Left lung (tissue), 10 donors: ENCODE results near the gene SEC61B. TPM values are rescaled to one million over a fixed set of nuclear protein-coding genes. Genes with fewer than 3 reads are reported as not detected.

Experiments used
- ATAC-seq: fragments of 200-7000 bp; cut with Tn5 transposase; one replicate; pipeline ENCODE4 v1.9.1; 2020; ENCODE audit warnings: moderate library complexity
- DNase-seq, 4 donors: peaks; one replicate each; pipeline ENCODE4 v3.0.0-alpha.2; 2013 to 2020
- H3K27ac ChIP-seq, 2 donors: fragments of 200-600 bp; sonication (generic) in 1 of 2; one replicate each; pipeline versions ENCODE4 v1.5.0 to v1.8.0; 2020 to 2021
- H3K27me3 ChIP-seq, 2 donors: fragments of 200-600 bp; sonication (generic) in 1 of 2; one replicate each; pipeline versions ENCODE4 v1.5.0 to v1.8.0; 2020 to 2021
- H3K36me3 ChIP-seq, 2 donors: fragments of 200-600 bp; sonication (generic) in 1 of 2; one replicate each; pipeline versions ENCODE4 v1.5.0 to v1.8.0; 2020 to 2021
- H3K4me1 ChIP-seq, 2 donors: fragments of 200-600 bp; one replicate each; pipeline ENCODE4 v1.8.0; 2021
- H3K4me3 ChIP-seq, 2 donors: fragments of 200-600 bp; sonication (generic) in 1 of 2; one replicate each; pipeline versions ENCODE4 v1.5.0 to v1.8.0; 2020 to 2021; ENCODE audit warnings: mild to moderate bottlenecking in 1 of 2
- H3K9me3 ChIP-seq, 2 donors: fragments of 200-600 bp; sonication (generic) in 1 of 2; one replicate each; pipeline versions ENCODE4 v1.5.0 to v1.8.0; 2020 to 2021
- intact Hi-C, 2 donors: fragments of 100-400 bp; cut with DNase I; formaldehyde crosslinking; loops; one replicate each; pipeline versions ENCODE4 v1.11.2 to v1.14.2; 2022
- polyA plus RNA-seq, 6 donors: library from polyadenylated mRNA; unstranded; fragments of 120-200 nt; gene quantifications; one replicate each; pipeline ENCODE4 v1.2.1, GENCODE V29; 2013; ENCODE audit not compliant: insufficient read length in 6 of 6
- total RNA-seq, 2 donors: library from RNA; stranded (reverse); fragmentation: NEBNext Ultra II Directional; extraction: Animal tissue kit (Norgen Biotek cat#: 25700); gene quantifications; one replicate each; pipeline ENCODE4 v1.2.1, GENCODE V29; 2021
- TF ChIP-seq, protein P1 (sequence below), 2 donors: fragments of 200-600 bp; sonication (generic) in 1 of 2; IDR thresholded peaks; one replicate each; pipeline versions ENCODE4 v1.5.0 to v1.8.0; 2021; ENCODE audit warnings: antibody characterized with exemption in 2 of 2
- donor health status: DM: no; HTN: yes; CAD: no.
- donor health status: DM: no; HTN: no; CAD: no.

SEC61B gene
- total and polyA plus RNA-seq, 8 donors: 121 to 184 (median 139) TPM

DNA sequence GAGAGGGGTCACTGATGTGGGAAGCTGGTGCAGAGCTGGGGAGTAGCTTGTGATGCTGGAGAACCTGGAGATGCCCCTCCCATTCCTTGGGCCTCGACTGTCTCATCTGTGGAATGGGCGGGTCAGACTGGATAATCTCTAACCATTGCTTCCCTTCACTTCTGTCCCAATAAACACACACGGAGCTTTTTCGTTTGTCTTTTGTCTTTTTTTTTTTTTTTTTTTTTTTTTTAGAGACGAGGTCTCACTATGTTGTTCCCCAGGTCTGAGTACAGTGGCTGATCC, 36.8 kb upstream of the SEC61B start:
- Histone ChIP-seq H3K27me3 (no peaks in the 10 kb centered on the region), H3K4me1 (peaks cover 5 to 12% of the 10 kb centered on the region in 2 donors), H3K36me3 (no peaks in the 10 kb centered on the region), H3K9me3 (no peaks in the 10 kb centered on the region), H3K4me3 (no peak overlapping the region), H3K27ac (no peak overlapping the region)
- intact Hi-C loops: no loop called here
- DNase-seq (no peak), ATAC-seq (no peak)
- TF ChIP-seq, protein P1, sequence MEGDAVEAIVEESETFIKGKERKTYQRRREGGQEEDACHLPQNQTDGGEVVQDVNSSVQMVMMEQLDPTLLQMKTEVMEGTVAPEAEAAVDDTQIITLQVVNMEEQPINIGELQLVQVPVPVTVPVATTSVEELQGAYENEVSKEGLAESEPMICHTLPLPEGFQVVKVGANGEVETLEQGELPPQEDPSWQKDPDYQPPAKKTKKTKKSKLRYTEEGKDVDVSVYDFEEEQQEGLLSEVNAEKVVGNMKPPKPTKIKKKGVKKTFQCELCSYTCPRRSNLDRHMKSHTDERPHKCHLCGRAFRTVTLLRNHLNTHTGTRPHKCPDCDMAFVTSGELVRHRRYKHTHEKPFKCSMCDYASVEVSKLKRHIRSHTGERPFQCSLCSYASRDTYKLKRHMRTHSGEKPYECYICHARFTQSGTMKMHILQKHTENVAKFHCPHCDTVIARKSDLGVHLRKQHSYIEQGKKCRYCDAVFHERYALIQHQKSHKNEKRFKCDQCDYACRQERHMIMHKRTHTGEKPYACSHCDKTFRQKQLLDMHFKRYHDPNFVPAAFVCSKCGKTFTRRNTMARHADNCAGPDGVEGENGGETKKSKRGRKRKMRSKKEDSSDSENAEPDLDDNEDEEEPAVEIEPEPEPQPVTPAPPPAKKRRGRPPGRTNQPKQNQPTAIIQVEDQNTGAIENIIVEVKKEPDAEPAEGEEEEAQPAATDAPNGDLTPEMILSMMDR (IDR thresholded peaks at IDR 0.05): no peak

DNA sequence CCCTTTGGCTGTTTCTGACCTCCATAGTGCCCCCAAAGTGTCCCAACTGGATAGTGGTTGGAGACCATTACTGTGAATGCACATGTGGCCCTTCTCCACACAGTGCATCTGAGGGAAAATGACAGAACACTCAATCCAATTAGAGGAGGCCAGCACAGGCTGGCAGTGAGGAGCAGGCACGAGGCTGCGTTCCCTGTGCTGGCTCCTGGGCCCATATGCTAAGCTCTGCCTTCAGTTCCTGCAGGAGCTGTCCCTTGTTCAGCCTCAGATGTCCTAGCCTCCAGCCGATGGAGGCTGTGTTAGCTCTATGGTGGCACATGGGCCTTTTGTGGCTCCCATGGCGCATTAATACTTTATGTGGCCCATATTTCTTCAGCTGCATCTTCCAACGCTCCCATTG, 36.1 kb upstream of the SEC61B start:
- intact Hi-C loops: no loop called here
- H3K27ac ChIP-seq: no peak overlapping the region
- H3K36me3 ChIP-seq: no peaks in the 10 kb centered on the region
- no peak for DNase-seq
- peaks cover 5 to 12% of the 10 kb centered on the region in 2 donors for H3K4me1 ChIP-seq
- no peak for ATAC-seq
- no peaks in the 10 kb centered on the region for H3K9me3 ChIP-seq
- H3K4me3 ChIP-seq: no peak overlapping the region
- TF ChIP-seq, protein P1 (IDR thresholded peaks at IDR 0.05): no peak
- H3K27me3 ChIP-seq: no peaks in the 10 kb centered on the region

DNA sequence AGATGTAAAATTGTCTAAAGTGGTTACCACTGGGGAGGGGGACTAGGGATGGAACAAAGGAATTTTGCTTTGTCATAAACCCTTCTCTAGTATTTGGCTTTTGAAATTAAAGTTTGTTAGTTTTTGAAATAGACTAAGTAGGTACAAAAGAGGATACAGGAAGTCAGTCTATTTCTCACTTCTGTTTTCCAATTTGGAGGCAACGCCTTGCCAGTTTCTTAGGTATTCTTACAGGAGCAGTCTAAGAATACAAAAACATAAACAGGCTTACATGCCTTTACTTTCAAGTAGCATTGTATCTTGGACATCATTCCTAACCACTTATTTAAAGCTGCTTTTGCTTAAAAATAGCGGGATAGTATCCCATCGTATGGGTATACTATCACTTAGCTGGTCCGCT, 34.8 kb upstream of the SEC61B start:
- H3K4me3 ChIP-seq: no peak overlapping the region
- intact Hi-C loops: no loop called here
- no peak overlapping the region for H3K27ac ChIP-seq
- no peaks in the 10 kb centered on the region for H3K27me3 ChIP-seq
- TF ChIP-seq, protein P1 (IDR thresholded peaks at IDR 0.05): no peak
- no peak for DNase-seq
- ATAC-seq: no peak
- H3K36me3 ChIP-seq: no peaks in the 10 kb centered on the region
- H3K9me3 ChIP-seq: no peaks in the 10 kb centered on the region
- peaks cover 5 to 12% of the 10 kb centered on the region in 2 donors for H3K4me1 ChIP-seq

DNA sequence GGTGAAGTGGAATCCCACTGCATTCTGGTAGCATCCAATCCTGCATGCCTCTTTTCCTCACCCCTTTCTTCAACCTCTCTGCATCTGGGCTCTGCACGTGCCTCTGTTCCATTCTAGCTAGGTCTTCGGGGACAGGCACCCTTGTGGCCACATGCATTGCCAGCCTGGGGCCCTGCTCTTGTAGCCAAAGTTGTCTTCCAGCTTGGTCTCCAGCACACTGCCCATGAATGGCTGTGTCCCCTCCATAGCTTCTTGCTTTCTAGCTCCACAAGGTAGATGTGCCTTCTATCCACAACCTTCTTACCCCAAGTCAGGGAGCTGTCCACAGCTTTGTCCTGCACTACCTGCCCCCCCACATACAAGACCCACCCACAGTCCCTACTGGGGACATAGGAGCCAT, 32.9 kb upstream of the SEC61B start:
- no peaks in the 10 kb centered on the region for H3K27me3 ChIP-seq
- no peak for ATAC-seq
- no peak for DNase-seq
- H3K4me3 ChIP-seq: no peak overlapping the region
- H3K36me3 ChIP-seq: no peaks in the 10 kb centered on the region
- intact Hi-C loops: no loop called here
- H3K4me1 ChIP-seq: peaks cover 5 to 11% of the 10 kb centered on the region in 2 donors
- TF ChIP-seq, protein P1 (IDR thresholded peaks at IDR 0.05): no peak
- H3K9me3 ChIP-seq: no peaks in the 10 kb centered on the region
- no peak overlapping the region for H3K27ac ChIP-seq

DNA sequence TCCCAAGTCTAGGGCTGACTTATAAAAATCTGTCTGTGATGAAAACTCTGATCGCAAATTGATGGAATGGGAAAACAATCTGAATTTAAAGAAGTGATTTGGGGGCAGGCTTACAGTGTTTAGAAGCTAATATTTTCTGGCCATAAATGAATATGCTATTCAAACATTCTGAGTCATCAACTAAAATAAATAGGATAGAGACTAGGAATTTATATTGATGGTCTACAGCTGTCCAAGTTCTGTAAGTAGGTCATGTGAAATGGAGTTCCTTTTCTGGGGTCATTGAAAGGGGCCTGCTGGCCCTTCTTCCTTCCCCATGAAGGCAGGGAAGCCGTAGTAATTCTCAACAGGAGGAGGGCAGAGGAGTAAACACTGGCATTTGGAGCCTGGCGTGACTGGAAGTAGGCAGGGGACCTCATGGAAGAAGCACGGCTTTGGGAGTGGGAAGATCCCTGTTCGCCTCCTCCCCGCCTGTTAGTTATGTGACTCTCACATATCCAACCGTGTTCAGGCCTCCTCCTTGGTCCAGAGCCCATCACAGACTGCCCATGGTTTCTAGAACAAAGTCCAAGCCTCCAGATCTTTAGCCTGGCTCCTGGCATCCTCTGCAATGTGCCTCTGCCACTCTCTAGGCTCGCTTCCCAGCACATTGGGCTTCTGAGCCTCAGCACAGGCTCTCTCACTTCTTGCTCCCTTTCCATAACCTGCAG, 32.0 kb upstream of the SEC61B start:
- intact Hi-C loops: no loop called here

More for the DNA sequence above, 32.0 kb upstream of the SEC61B start:
- Histone ChIP-seq H3K4me1 (peaks cover 1 to 2% of the 10 kb centered on the region in 2 donors), H3K9me3 (no peaks in the 10 kb centered on the region), H3K27me3 (no peaks in the 10 kb centered on the region), H3K27ac (no peak overlapping the region), H3K4me3 (no peak overlapping the region), H3K36me3 (no peaks in the 10 kb centered on the region)
- ATAC-seq (no peak), DNase-seq (no peak)
- TF ChIP-seq, protein P1 (IDR thresholded peaks at IDR 0.05): no peak
